Mucosa of stomach (tissue), 1 donor: ENCODE measurements around the gene WNT3A.
A peak's percentile ranks its signal among the peaks of the same experiment; 100 is the strongest.

ENCODE experiments used
- H3K27me3 ChIP-seq: one replicate; pipeline ENCODE4 v1.7.0; 2013; ENCODE audit warnings: mild to moderate bottlenecking, low read length; ENCODE audit not compliant: control insufficient read depth, insufficient read depth
- H3K36me3 ChIP-seq: one replicate; pipeline ENCODE4 v1.7.0; 2013; ENCODE audit warnings: low read length; ENCODE audit not compliant: control insufficient read depth, insufficient read depth
- H3K4me1 ChIP-seq: one replicate; pipeline ENCODE4 v1.7.0; 2013; ENCODE audit warnings: mild to moderate bottlenecking, low read length; ENCODE audit not compliant: control insufficient read depth, insufficient read depth
- H3K4me3 ChIP-seq: one replicate; pipeline ENCODE4 v1.7.0; 2013; ENCODE audit warnings: low read length
- H3K9ac ChIP-seq: one replicate; pipeline ENCODE4 v1.7.0; 2013; ENCODE audit warnings: mild to moderate bottlenecking, low read length, moderate library complexity
- H3K9me3 ChIP-seq: one replicate; pipeline ENCODE4 v1.7.0; 2013; ENCODE audit warnings: mild to moderate bottlenecking, low read length, moderate library complexity; ENCODE audit not compliant: control insufficient read depth
- donor health status: Pancreatic carcinoma.

Gene WNT3A

GRCh38 chr1:228104526-228105269 is 97.9 kb downstream of the WNT3A start:
- H3K36me3 ChIP-seq = peaks cover 10% of the 10 kb centered on the region

GRCh38 chr1:228105270-228105995 is 98.6 kb downstream of the WNT3A start:
- H3K4me3 ChIP-seq = no peak overlapping the region
- H3K27me3 ChIP-seq = no peaks in the 10 kb centered on the region
- peaks cover 42% of the 10 kb centered on the region for H3K4me1 ChIP-seq
- no peak overlapping the region for H3K9ac ChIP-seq
- no peaks in the 10 kb centered on the region for H3K9me3 ChIP-seq
- peaks cover 10% of the 10 kb centered on the region for H3K36me3 ChIP-seq

More at GRCh38 chr1:228104526-228105269, 97.9 kb downstream of the WNT3A start:
- Histone ChIP-seq H3K27me3 (no peaks in the 10 kb centered on the region), H3K9ac (no peak overlapping the region), H3K9me3 (no peaks in the 10 kb centered on the region), H3K4me1 (peaks cover 34% of the 10 kb centered on the region), H3K4me3 (no peak overlapping the region)

- Histone ChIP-seq H3K9me3 (no peaks in the 10 kb centered on the region), H3K27me3 (no peaks in the 10 kb centered on the region), H3K36me3 (peaks cover 10% of the 10 kb centered on the region), H3K9ac (no peak overlapping the region), H3K4me1 (peaks cover 43% of the 10 kb centered on the region), H3K4me3 (no peak overlapping the region)
Observed at GRCh38 chr1:228105996-228106799, 99.4 kb downstream of the WNT3A start.

- H3K9me3 ChIP-seq = no peaks in the 10 kb centered on the region
- H3K4me3 ChIP-seq = no peak overlapping the region
- no peaks in the 10 kb centered on the region for H3K27me3 ChIP-seq
- peaks cover 10% of the 10 kb centered on the region for H3K36me3 ChIP-seq
- no peak overlapping the region for H3K9ac ChIP-seq
- H3K4me1 ChIP-seq = peaks cover 38% of the 10 kb centered on the region
Observed at GRCh38 chr1:228106800-228107054, 99.9 kb downstream of the WNT3A start.

GRCh38 chr1:228107636-228108035 is 100.8 kb downstream of the WNT3A start:
- Histone ChIP-seq H3K4me3 (no peak overlapping the region), H3K9ac (no peak overlapping the region), H3K9me3 (no peaks in the 10 kb centered on the region), H3K27me3 (no peaks in the 10 kb centered on the region), H3K36me3 (peaks cover 10% of the 10 kb centered on the region), H3K4me1 (peaks cover 34% of the 10 kb centered on the region)

GRCh38 chr1:228108055-228108690 is 101.4 kb downstream of the WNT3A start:
- Histone ChIP-seq H3K36me3 (peaks cover 10% of the 10 kb centered on the region), H3K9me3 (no peaks in the 10 kb centered on the region), H3K9ac (peak overlapping the region; percentile 99), H3K27me3 (no peaks in the 10 kb centered on the region), H3K4me1 (peaks cover 34% of the 10 kb centered on the region), H3K4me3 (peak overlapping the region; percentile 98)

- H3K4me1 ChIP-seq = peaks cover 30% of the 10 kb centered on the region
- peak overlapping the region; percentile 98 for H3K4me3 ChIP-seq
- peaks cover 10% of the 10 kb centered on the region for H3K36me3 ChIP-seq
- no peaks in the 10 kb centered on the region for H3K9me3 ChIP-seq
- no peaks in the 10 kb centered on the region for H3K27me3 ChIP-seq
- peak overlapping the region; percentile 99 for H3K9ac ChIP-seq
Observed at GRCh38 chr1:228108742-228109072, 101.9 kb downstream of the WNT3A start.

- Histone ChIP-seq H3K9ac (peak within 1 kb of the TSS; percentile 99), H3K36me3 (peaks cover 10% of the 10 kb centered on the region), H3K4me3 (peak within 1 kb of the TSS; percentile 98), H3K4me1 (peaks cover 25% of the 10 kb centered on the region), H3K27me3 (no peaks in the 10 kb centered on the region), H3K9me3 (no peaks in the 10 kb centered on the region)
Observed at GRCh38 chr1:228109073-228109961, 102.5 kb downstream of the WNT3A start, which contains the start of gene MRPL55. Gene MRPL55 (minus strand): TSS chr1:228109299. CDS start chr1:228108260, 1,039 bp downstream.

GRCh38 chr1:228109962-228110488 is 103.2 kb downstream of the WNT3A start:
- peaks cover 25% of the 10 kb centered on the region for H3K4me1 ChIP-seq
- no peaks in the 10 kb centered on the region for H3K27me3 ChIP-seq
- H3K36me3 ChIP-seq = peaks cover 10% of the 10 kb centered on the region
- peak overlapping the region; percentile 98 for H3K4me3 ChIP-seq
- no peaks in the 10 kb centered on the region for H3K9me3 ChIP-seq
- H3K9ac ChIP-seq = peak overlapping the region; percentile 99

GRCh38 chr1:228110556-228110955 is 103.8 kb downstream of the WNT3A start:
- H3K4me1 ChIP-seq = peaks cover 25% of the 10 kb centered on the region
- no peak overlapping the region for H3K4me3 ChIP-seq
- H3K36me3 ChIP-seq = peaks cover 10% of the 10 kb centered on the region
- H3K27me3 ChIP-seq = no peaks in the 10 kb centered on the region
- H3K9ac ChIP-seq = no peak overlapping the region
- no peaks in the 10 kb centered on the region for H3K9me3 ChIP-seq
